NT2/D1 (cell line): ENCODE data around the gene DPEP2.

ENCODE experiments used
- SUZ12 ChIP-seq: IDR thresholded peaks from 2 replicates; pipeline ENCODE4 v1.6.1; 2011; ENCODE audit not compliant: insufficient read length, insufficient read depth; ENCODE audit errors: extremely low read depth
- YY1 ChIP-seq: IDR thresholded peaks from 2 replicates; pipeline ENCODE4 v1.6.1; 2011; ENCODE audit not compliant: insufficient read length, insufficient read depth
- ZNF274 ChIP-seq: IDR thresholded peaks from 2 replicates; pipeline ENCODE4 v1.6.1; 2011; ENCODE audit warnings: mild to moderate bottlenecking, low read depth, low read length

GRCh38 chr16:67993207-67994039 lies 5.9 kb downstream of the DPEP2 start:
- TF ChIP-seq SUZ12 (no peak), YY1 (no peak), ZNF274 (no peak)
